Stimulated activated naive CD8-positive, alpha-beta T cell treated with anti-CD3 and anti-CD28 coated beads, Interleukin-15, Interleukin-2, amounts not matched to agents 100 U/mL and 50 U/mL, for 24 hours (primary cell): ENCODE measurements around the gene REM2.

Experiments used
- ATAC-seq: fragments of 150-1000 bp; cut with Tn5 transposase; one replicate; pipeline ENCODE4 v1.10.0; 2021
- DNase-seq: peaks from one replicate; pipeline ENCODE4 v3.0.0; 2021

REM2 gene

GRCh38 chr14:22883173-22883976, at the start of gene REM2:
Gene REM2 (plus strand): TSS chr14:22883222. CDS start chr14:22883288, 66 bp downstream.
- ATAC-seq (no peak), DNase-seq (no peak)

- ATAC-seq (no peak), DNase-seq (no peak)
These were observed 47.5 kb upstream of the REM2 start for GRCh38 chr14:22835505-22835904.

- no peak for ATAC-seq
These were observed 46.5 kb upstream of the REM2 start, which contains the start of gene MMP14 for GRCh38 chr14:22836301-22837113. Gene MMP14 (plus strand): TSS chr14:22836585. CDS start chr14:22836818, 233 bp downstream.

GRCh38 chr14:22837114-22837749, 45.8 kb upstream of the REM2 start:
- ATAC-seq = no peak
- peak; percentile 34 for DNase-seq

More at GRCh38 chr14:22836301-22837113, 46.5 kb upstream of the REM2 start, which contains the start of gene MMP14:
- DNase-seq = no peak

- DNase-seq (no peak), ATAC-seq (no peak)
These were observed 45.1 kb upstream of the REM2 start for GRCh38 chr14:22837750-22838538.

GRCh38 chr14:22838631-22839041, 44.4 kb upstream of the REM2 start:
- ATAC-seq (no peak), DNase-seq (no peak)

- ATAC-seq (no peak), DNase-seq (no peak)
These were observed 43.8 kb upstream of the REM2 start for GRCh38 chr14:22839159-22839779.

- DNase-seq (no peak), ATAC-seq (no peak)
These were observed 41.7 kb upstream of the REM2 start for GRCh38 chr14:22841311-22841710.

GRCh38 chr14:22841769-22842168, 41.3 kb upstream of the REM2 start:
- ATAC-seq = no peak
- no peak for DNase-seq

GRCh38 chr14:22842211-22843122, 40.6 kb upstream of the REM2 start:
- no peak for DNase-seq

GRCh38 chr14:22843123-22843925, 39.7 kb upstream of the REM2 start:
- DNase-seq (no peak), ATAC-seq (no peak)

More at GRCh38 chr14:22842211-22843122, 40.6 kb upstream of the REM2 start:
- ATAC-seq = no peak

- ATAC-seq = no peak
- no peak for DNase-seq
These were observed 38.6 kb upstream of the REM2 start for GRCh38 chr14:22844221-22845102.

GRCh38 chr14:22845103-22845394, 38.0 kb upstream of the REM2 start:
- DNase-seq (no peak), ATAC-seq (no peak)

GRCh38 chr14:22845821-22846625, 37.0 kb upstream of the REM2 start:
- DNase-seq (no peak), ATAC-seq (no peak)

- no peak for ATAC-seq
- no peak for DNase-seq
These were observed 36.2 kb upstream of the REM2 start for GRCh38 chr14:22846811-22847307.

GRCh38 chr14:22847661-22848341, 35.2 kb upstream of the REM2 start:
- DNase-seq = no peak
- ATAC-seq = no peak
